Choroid plexus epithelial cell (primary cell): ENCODE measurements around the gene TFB2M.

Experiments used
- DNase-seq: peaks from one replicate; pipeline ENCODE4 v3.0.0-alpha.2; 2010; ENCODE audit warnings: low read depth
- H3K4me3 ChIP-seq: 2 replicates; pipeline ENCODE4 v1.5.1; 2011; ENCODE audit warnings: low read depth, mild to moderate bottlenecking, control low read depth, low read length, moderate library complexity
- CTCF ChIP-seq: conservative IDR thresholded peaks from 2 replicates; pipeline ENCODE4 v1.5.1; 2011; ENCODE audit warnings: low read depth, mild to moderate bottlenecking, control low read depth, inconsistent platforms, low read length, moderate library complexity

The TFB2M gene

GRCh38 chr1:246554201-246554600 is 11.9 kb downstream of the TFB2M start:
- no peak for DNase-seq
- no peak for TF ChIP-seq CTCF
- H3K4me3 ChIP-seq = no peak overlapping the region

DNA sequence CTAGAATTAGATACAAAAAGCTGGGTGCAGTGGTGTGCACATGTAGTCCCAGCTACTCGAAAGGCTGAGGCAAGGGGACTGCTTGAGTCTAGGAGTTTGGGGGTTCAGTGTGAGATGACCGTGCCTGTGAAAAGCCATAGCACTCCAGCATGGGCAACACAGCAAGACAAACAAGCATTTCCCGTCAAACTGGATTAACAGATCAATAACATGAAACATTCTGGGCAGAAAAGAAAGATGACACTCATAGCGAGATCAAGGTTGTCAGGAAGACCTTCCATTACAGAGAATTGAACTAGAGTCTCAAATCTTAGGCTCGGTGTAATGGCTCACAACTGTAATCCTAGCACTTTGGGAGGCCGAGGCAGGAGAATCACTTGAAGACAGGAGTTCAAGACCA is 14.0 kb downstream of the TFB2M start:
- no peak overlapping the region for H3K4me3 ChIP-seq
- no peak for TF ChIP-seq CTCF
- no peak for DNase-seq

DNA sequence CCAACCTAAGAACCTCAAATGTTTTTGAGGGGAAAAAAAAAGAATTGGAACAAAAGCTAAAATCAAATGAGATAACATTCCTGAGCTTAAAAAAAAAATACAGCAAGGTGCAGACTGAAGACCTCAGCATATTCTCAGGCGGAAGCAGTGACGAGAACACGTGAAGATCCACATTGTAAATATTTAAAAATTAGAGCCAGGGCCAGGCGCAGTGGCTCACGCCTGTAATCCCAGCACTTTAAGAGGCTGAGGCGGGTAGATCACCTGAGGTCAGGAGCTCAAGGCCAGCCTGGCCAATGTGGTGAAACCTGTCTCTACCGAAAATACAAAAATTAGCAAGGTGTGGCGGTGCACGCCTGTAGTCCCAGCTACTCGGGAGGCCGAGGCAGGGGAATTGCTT is 15.7 kb downstream of the TFB2M start:
- no peak for DNase-seq
- no peak overlapping the region for H3K4me3 ChIP-seq
- TF ChIP-seq CTCF = no peak

DNA sequence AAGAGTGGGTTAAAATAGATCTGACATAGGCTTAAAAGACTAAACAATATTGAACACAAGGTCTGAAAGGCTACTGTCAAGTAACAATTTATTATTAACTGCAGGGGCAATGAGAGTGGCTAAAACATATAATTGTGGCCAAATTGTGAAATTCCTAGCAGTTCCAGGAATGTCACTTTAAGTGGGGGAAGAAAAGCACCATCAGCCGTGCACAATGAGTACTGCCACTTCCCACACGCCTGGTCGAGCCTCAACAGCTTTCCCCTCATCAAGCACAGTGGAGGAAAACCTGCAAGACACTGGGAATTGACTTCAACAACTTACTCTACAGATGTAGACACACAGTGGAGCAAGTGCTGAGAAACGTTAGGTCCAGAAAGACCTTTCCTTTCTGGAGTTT is 16.4 kb downstream of the TFB2M start:
- no peak for DNase-seq
- TF ChIP-seq CTCF = no peak
- H3K4me3 ChIP-seq = no peak overlapping the region

- no peak for TF ChIP-seq CTCF
- H3K4me3 ChIP-seq = no peak overlapping the region
- no peak for DNase-seq
Observed at GRCh38 chr1:246544001-246544400, 22.1 kb downstream of the TFB2M start.

- H3K4me3 ChIP-seq = no peak overlapping the region
- no peak for DNase-seq
- TF ChIP-seq CTCF = no peak
Observed at GRCh38 chr1:246540738-246541491, 25.1 kb downstream of the TFB2M start.

DNA sequence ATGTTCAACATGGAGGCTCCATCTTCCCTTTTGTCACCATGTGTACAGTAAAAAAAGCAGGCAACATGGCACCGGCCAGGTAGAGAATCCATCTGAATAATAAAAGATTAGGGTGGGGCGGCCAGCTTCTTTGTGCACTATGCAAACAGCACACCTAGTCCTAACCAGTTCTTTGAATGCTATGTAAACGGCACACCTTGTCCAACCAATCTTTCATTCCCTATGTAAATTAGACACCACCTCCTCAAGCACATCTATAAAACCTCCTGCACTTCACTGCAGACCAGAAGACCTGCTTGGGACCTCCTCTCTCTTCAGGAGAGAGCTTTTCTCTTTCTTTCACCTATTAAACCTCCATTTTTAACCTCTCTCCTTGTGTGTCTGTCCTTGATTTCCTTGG is 28.2 kb downstream of the TFB2M start:
- no peak overlapping the region for H3K4me3 ChIP-seq
- no peak for TF ChIP-seq CTCF
- no peak for DNase-seq
